ENCODE data around the gene SLC7A1. TPM values are rescaled to one million over a fixed set of nuclear protein-coding genes. Genes with fewer than 3 reads are reported as not detected.

Gene SLC7A1
- total RNA-seq, 2 donors from 2014 or later = 19.1 to 35.3 TPM

GRCh38 chr13:29516012-29516411 is 79.5 kb downstream of the SLC7A1 start:
- Histone ChIP-seq H3K4me1 (replicated peaks) (no peaks in the 10 kb centered on the region), H3K27ac (no peak overlapping the region), H3K4me3 (no peak overlapping the region), H3K36me3 (peaks cover 0 to 10% of the 10 kb centered on the region in 2 donors), H3K27me3 (replicated peaks; ENCODE audit: insufficient read depth) (no peaks in the 10 kb centered on the region), H3K9me3 (no peaks in the 10 kb centered on the region)
- DNase-seq (ENCODE audit: low spot score) = no peak
- TF ChIP-seq POLR2A (IDR thresholded peaks at IDR 0.05) (no peak), CTCF (IDR thresholded peaks at IDR 0.05) (no peak), POLR2AphosphoS5 (IDR thresholded peaks at IDR 0.05) (no peak)
- intact Hi-C loops (cut with DNase I) = loop anchor here (5.0 kb wide), 1 partner anchor 71 kb away; no protein-coding TSS in a partner anchor
- 88% methylated on average over 11 of the region's 11 CpGs for whole genome bisulfite sequencing

GRCh38 chr13:29515372-29515771 is 80.1 kb downstream of the SLC7A1 start:
- no peak overlapping the region for H3K4me3 ChIP-seq
- DNase-seq (ENCODE audit: low spot score) = no peak
- no peaks in the 10 kb centered on the region for H3K4me1 ChIP-seq (replicated peaks)
- H3K27me3 ChIP-seq (replicated peaks; ENCODE audit: insufficient read depth) = no peaks in the 10 kb centered on the region
- no peak overlapping the region for H3K27ac ChIP-seq
- intact Hi-C loops (cut with DNase I) = loop anchor here (5.0 kb wide), 1 partner anchor 72 kb away; no protein-coding TSS in a partner anchor
- no peak for TF ChIP-seq POLR2A (IDR thresholded peaks at IDR 0.05)
- TF ChIP-seq POLR2AphosphoS5 (IDR thresholded peaks at IDR 0.05) = no peak
- no peak for TF ChIP-seq CTCF (IDR thresholded peaks at IDR 0.05)
- peaks cover 0 to 10% of the 10 kb centered on the region in 2 donors for H3K36me3 ChIP-seq
- 87% methylated on average over 7 of the region's 7 CpGs for WGBS
- H3K9me3 ChIP-seq = no peaks in the 10 kb centered on the region

- intact Hi-C loops (cut with DNase I) = loop anchor here (5.0 kb wide), 2 partner anchors 72 to 337 kb away; partner anchors contain the start of gene UBL3
- H3K4me1 ChIP-seq (replicated peaks) = no peaks in the 10 kb centered on the region
- WGBS = 90% methylated on average over 13 of the region's 13 CpGs
- H3K9me3 ChIP-seq = no peaks in the 10 kb centered on the region
- H3K36me3 ChIP-seq = peaks cover 0 to 10% of the 10 kb centered on the region in 2 donors
- no peaks in the 10 kb centered on the region for H3K27me3 ChIP-seq (replicated peaks; ENCODE audit: insufficient read depth)
- TF ChIP-seq POLR2A (IDR thresholded peaks at IDR 0.05) = no peak
- no peak for TF ChIP-seq CTCF (IDR thresholded peaks at IDR 0.05)
- TF ChIP-seq POLR2AphosphoS5 (IDR thresholded peaks at IDR 0.05) = no peak
- DNase-seq (ENCODE audit: low spot score) = no peak
- H3K4me3 ChIP-seq = no peak overlapping the region
- no peak overlapping the region for H3K27ac ChIP-seq
Observed at GRCh38 chr13:29514720-29515310, 80.7 kb downstream of the SLC7A1 start.

- no peak for DNase-seq (ENCODE audit: low spot score)
- no peaks in the 10 kb centered on the region for H3K4me1 ChIP-seq (replicated peaks)
- peaks cover 0 to 10% of the 10 kb centered on the region in 2 donors for H3K36me3 ChIP-seq
- no peak overlapping the region for H3K4me3 ChIP-seq
- H3K27ac ChIP-seq = no peak overlapping the region
- no peaks in the 10 kb centered on the region for H3K27me3 ChIP-seq (replicated peaks; ENCODE audit: insufficient read depth)
- no peaks in the 10 kb centered on the region for H3K9me3 ChIP-seq
- 91% methylated on average over 14 of the region's 32 CpGs for WGBS
- no peak for TF ChIP-seq POLR2A (IDR thresholded peaks at IDR 0.05)
- intact Hi-C loops (cut with DNase I) = loop anchor here (5.0 kb wide), 1 partner anchor 338 kb away; the partner anchor contains the start of gene UBL3
Observed at GRCh38 chr13:29513981-29514719, 81.3 kb downstream of the SLC7A1 start.
